Measurements from ENCODE around the gene GADD45B. TPM values are rescaled to one million over a fixed set of nuclear protein-coding genes. Genes with fewer than 3 reads are reported as not detected.

The GADD45B gene
- total and polyA plus RNA-seq, 2 donors (not counting 3 experiments of a cell fraction or from before 2014, with no cell fraction given): 61.3 to 267 TPM

GRCh38 chr19:2429917-2430535, 45.9 kb upstream of the GADD45B start:
- Histone ChIP-seq H3K4me1 (ENCODE audit: control insufficient read depth, extremely low read depth, insufficient read depth, low read length) (peaks cover 26% of the 10 kb centered on the region), H3K9me1 (replicated peaks; ENCODE audit: control insufficient read depth, extremely low read depth, insufficient read depth, low read length) (no peaks in the 10 kb centered on the region), H3K4me3 (replicated peaks in 1 of 3; ENCODE audit: insufficient read depth in 1 of 3, low read depth in 1 of 3, low read length in 3 of 3) (no peak overlapping the region), H3K27me3 (ENCODE audit: control insufficient read depth in 2 of 2, insufficient read depth in 2 of 2, low read length in 2 of 2) (no peaks in the 10 kb centered on the region), H3K4me2 (ENCODE audit: insufficient read depth, low read length) (no peak overlapping the region), H3K9ac (replicated peaks; ENCODE audit: extremely low read depth, insufficient read depth, low read length) (no peak overlapping the region), H4K20me1 (replicated peaks; ENCODE audit: control insufficient read depth, extremely low read depth, insufficient read depth, low read length) (no peaks in the 10 kb centered on the region), H3K27ac (ENCODE audit: insufficient read depth, low read depth, low read length) (no peak overlapping the region), H3K79me2 (ENCODE audit: control insufficient read depth, insufficient read depth, low read length) (peaks cover 20% of the 10 kb centered on the region), H3K9me3 (replicated peaks; ENCODE audit: control insufficient read depth, insufficient read depth, low read length) (no peaks in the 10 kb centered on the region), H3K36me3 (ENCODE audit: control insufficient read depth in 2 of 2, extremely low read depth in 1 of 2, insufficient read depth in 2 of 2, low read length in 2 of 2) (peaks cover 0 to 28% of the 10 kb centered on the region in 2 experiments), H2AFZ (ENCODE audit: low read depth, low read length) (no peak overlapping the region)
- dilution Hi-C loops (cut with MboI; ENCODE audit: extremely low pct_ligation_motif_present, low sequenced_read_pairs): no loop called here
- no peak for FAIRE-seq
- no peak for DNase-seq (ENCODE audit: low read depth, low spot score)
- intact Hi-C loops (cut with micrococcal nuclease): no loop called here
- TF ChIP-seq GATA2 (IDR thresholded peaks at IDR 0.05; ENCODE audit: insufficient read depth, insufficient read length, low read depth, low read length): no peak
- no peak for TF ChIP-seq POLR2A (IDR thresholded peaks at IDR 0.05; ENCODE audit: low read depth, low read length)
- no peak for TF ChIP-seq POLR2AphosphoS5 (IDR thresholded peaks at IDR 0.05; ENCODE audit: insufficient read depth, low read depth, low read length)
- no peak for TF ChIP-seq JUN (IDR thresholded peaks at IDR 0.05; ENCODE audit: borderline replicate concordance, insufficient read depth, insufficient read length, low read depth)
- TF ChIP-seq MYC (IDR thresholded peaks at IDR 0.05; ENCODE audit: low read depth, low read length): no peak
- TF ChIP-seq MAX (IDR thresholded peaks at IDR 0.05; ENCODE audit: insufficient read depth, insufficient read length): no peak
- TF ChIP-seq CTCF (IDR thresholded peaks at IDR 0.05; ENCODE audit: extremely low read depth in 1 of 2, insufficient read depth in 1 of 2, low read depth in 1 of 2, low read length in 2 of 2): no peak
- TF ChIP-seq EZH2 (IDR thresholded peaks at IDR 0.05; ENCODE audit: borderline replicate concordance, low read depth, low read length, severe bottlenecking): no peak
- TF ChIP-seq FOS (IDR thresholded peaks at IDR 0.05; ENCODE audit: borderline replicate concordance, insufficient read depth, low read length): no peak
- ChIA-PET CTCF (interaction anchor here (4.4 kb wide), 1 partner anchor 180 kb away, joined by 33 read pairs; no protein-coding TSS in a partner anchor), POLR2A (interaction anchor here (0.9 kb wide), 1 partner anchor 46 kb away, joined by 3 read pairs; the partner anchor contains the start of gene GADD45B)
- BruUV-seq (replicated peaks): no TSS peak

Measured in endothelial cell of umbilical vein (primary cell).